Activated CD4-positive, alpha-beta T cell treated with anti-CD3 and anti-CD28 coated beads for 1 hour (primary cell): ENCODE results near the gene BOD1L2.

Experiments used
- DNase-seq: peaks from one replicate; pipeline ENCODE4 v3.0.0-alpha.2; 2020

BOD1L2 gene

GRCh38 chr18:57146956-57147636, at the start of gene BOD1L2:
Gene BOD1L2 (plus strand): TSS chr18:57147087. CDS start chr18:57147313, 226 bp downstream.
- DNase-seq: no peak

GRCh38 chr18:57107140-57107832, 39.6 kb upstream of the BOD1L2 start:
- no peak for DNase-seq

GRCh38 chr18:57110290-57110689, 36.6 kb upstream of the BOD1L2 start:
- no peak for DNase-seq

- DNase-seq: no peak
Observed at GRCh38 chr18:57113799-57114420, 33.0 kb upstream of the BOD1L2 start.

GRCh38 chr18:57116598-57117132, 30.2 kb upstream of the BOD1L2 start:
- no peak for DNase-seq

- DNase-seq: no peak
Observed at GRCh38 chr18:57121542-57122112, 25.3 kb upstream of the BOD1L2 start.

- DNase-seq: no peak
Observed at GRCh38 chr18:57122936-57123510, 23.9 kb upstream of the BOD1L2 start.

GRCh38 chr18:57125627-57126026, 21.3 kb upstream of the BOD1L2 start:
- DNase-seq: no peak

- no peak for DNase-seq
Observed at GRCh38 chr18:57128220-57128932, 18.5 kb upstream of the BOD1L2 start.

GRCh38 chr18:57131101-57131500, 15.8 kb upstream of the BOD1L2 start:
- no peak for DNase-seq

- no peak for DNase-seq
Observed at GRCh38 chr18:57131782-57132181, 15.1 kb upstream of the BOD1L2 start.

GRCh38 chr18:57134618-57135135, 12.2 kb upstream of the BOD1L2 start:
- DNase-seq: no peak

- no peak for DNase-seq
Observed at GRCh38 chr18:57135699-57136098, 11.2 kb upstream of the BOD1L2 start.

GRCh38 chr18:57137847-57138246, 9.0 kb upstream of the BOD1L2 start:
- DNase-seq: no peak

- DNase-seq: no peak
Observed at GRCh38 chr18:57141208-57142129, 5.4 kb upstream of the BOD1L2 start.

- DNase-seq: no peak
Observed at GRCh38 chr18:57142324-57142723, 4.6 kb upstream of the BOD1L2 start.

GRCh38 chr18:57143265-57143664, 3.6 kb upstream of the BOD1L2 start:
- DNase-seq: no peak

- DNase-seq: no peak
Observed at GRCh38 chr18:57148263-57148662, 1.4 kb downstream of the BOD1L2 start.

- DNase-seq: no peak
Observed at GRCh38 chr18:57149051-57149450, 2.2 kb downstream of the BOD1L2 start.

GRCh38 chr18:57149531-57149930, 2.6 kb downstream of the BOD1L2 start:
- no peak for DNase-seq

GRCh38 chr18:57150081-57150480, 3.2 kb downstream of the BOD1L2 start:
- DNase-seq: no peak
